NCI-H2081 (cell line): ENCODE measurements around the gene C3orf80.
A peak's percentile ranks its signal among the peaks of the same experiment; 100 is the strongest.
"Not testable (repeated sequence)": the region's sequence is repeated elsewhere in the genome, so short reads cannot be mapped to it uniquely, and the experiment has no call there.

Experiments used
- DNase-seq, 2 experiments: peaks; one replicate each; lab custom pipeline; 2025; lab: John Stamatoyannopoulos, UW

The C3orf80 gene

DNA sequence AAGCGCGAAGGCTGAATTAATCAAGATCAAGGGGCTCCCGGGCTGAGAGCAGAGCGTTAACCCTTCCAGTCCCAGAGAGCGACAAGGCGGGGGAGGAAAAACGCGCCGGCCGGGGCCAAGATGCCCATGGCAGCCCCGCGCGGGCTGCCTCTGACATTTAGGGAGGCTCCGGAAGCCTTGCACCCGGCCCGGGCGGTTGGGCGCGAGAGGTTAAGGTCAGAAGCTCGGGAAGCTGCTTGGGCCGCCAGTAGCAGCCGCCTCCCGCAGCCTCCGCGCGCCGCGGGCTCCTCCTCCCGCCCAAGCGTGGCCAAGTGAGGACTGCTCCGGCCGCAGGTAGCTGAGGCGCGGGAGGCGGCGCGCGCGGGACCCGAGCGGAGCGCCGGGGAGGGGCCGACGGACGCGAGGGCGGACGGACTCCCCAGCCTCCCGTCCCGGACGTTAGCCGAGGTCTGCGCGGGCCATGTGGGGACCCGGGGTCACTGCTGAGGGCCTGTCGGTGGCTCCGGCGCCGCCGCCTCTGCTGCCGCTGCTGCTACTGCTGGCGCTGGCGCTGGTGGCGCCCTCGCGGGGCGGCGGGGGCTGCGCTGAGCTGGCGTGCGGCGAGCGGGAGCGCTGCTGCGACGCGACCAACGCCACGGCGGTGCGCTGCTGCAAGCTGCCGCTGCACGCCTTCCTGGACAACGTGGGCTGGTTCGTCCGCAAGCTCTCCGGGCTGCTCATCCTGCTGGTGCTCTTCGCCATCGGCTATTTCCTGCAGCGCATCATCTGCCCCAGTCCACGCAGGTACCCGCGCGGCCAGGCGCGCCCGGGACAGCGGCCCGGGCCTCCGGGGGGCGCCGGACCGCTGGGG lies at the start of gene C3orf80:
Gene C3orf80 (plus strand): TSS at position 247 of the 850 bp plus-strand sequence. CDS start 214 bp downstream, at position 461.
- peak; percentile 68 to 81 for DNase-seq

DNA sequence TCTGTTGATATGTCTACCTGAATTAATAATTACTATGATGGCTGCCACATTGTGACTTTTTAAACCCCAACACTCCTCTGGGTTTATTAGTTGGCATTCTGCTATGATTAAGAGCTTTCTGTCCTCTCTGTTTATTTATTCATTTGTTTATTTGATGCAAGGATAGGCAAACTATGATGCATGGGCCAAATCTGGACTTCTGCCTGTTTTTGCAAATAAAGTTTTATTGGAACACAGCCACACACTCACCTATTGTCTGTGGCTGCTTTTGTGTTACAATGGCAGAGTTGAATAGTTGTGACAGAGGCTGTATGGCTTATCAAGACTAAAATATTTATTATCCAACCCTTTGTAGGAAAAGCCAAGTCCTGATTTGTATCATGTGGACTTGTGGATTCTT lies 48.3 kb upstream of the C3orf80 start:
- DNase-seq = no peak

DNA sequence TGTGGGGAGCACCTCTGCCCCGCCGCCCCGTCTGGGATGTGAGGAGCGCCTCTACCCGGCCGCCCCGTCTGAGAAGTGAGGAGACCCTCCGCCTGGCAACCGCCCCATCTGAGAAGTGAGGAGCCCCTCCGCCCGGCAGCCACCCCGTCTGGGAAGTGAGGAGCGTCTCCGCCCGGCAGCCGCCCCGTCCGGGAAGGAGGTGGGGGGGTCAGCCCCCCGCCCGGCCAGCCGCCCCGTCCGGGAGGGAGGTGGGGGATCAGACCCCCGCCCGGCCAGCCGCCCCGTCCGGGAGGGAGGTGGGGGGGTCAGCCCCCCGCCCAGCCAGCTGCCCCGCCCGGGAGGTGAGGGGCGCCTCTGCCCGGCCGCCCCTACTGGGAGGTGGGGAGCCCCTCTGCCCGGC lies 46.6 kb upstream of the C3orf80 start:
- DNase-seq = not testable (repeated sequence)

DNA sequence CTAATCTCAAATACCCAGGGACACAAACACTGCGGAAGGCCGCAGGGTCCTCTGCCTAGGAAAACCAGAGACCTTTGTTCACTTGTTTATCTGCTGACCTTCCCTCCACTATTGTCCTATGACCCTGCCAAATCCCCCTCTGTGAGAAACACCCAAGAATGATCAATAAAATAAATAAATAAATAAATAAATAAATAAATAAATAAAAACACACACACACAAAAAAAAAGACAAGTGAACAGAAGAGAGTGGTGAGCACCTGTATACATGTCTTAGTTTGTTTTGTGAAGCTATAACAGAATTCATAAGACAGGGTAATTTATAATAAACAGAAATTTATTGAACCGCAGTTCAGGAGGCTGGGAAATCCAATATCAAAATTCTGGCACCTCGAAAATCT lies 45.8 kb upstream of the C3orf80 start:
- DNase-seq = not testable (repeated sequence)

DNA sequence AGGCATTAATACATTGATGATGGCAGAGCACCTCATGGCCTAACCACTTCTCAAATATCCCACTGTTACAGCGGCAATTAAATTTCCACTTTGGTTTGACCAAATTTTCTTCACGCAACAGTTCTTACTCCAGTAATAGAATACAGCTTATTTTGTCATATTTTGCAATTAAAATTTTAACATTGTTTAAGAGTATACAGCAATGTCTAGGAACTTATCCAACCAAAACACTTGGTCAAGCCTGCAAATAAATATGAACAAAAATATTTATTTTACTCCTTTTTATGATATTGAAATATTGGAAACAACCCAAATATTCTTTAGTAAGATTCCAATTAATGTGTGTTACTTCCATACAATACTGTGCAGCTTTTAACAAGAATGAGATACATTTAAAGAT lies 45.3 kb upstream of the C3orf80 start:
- no peak for DNase-seq

DNA sequence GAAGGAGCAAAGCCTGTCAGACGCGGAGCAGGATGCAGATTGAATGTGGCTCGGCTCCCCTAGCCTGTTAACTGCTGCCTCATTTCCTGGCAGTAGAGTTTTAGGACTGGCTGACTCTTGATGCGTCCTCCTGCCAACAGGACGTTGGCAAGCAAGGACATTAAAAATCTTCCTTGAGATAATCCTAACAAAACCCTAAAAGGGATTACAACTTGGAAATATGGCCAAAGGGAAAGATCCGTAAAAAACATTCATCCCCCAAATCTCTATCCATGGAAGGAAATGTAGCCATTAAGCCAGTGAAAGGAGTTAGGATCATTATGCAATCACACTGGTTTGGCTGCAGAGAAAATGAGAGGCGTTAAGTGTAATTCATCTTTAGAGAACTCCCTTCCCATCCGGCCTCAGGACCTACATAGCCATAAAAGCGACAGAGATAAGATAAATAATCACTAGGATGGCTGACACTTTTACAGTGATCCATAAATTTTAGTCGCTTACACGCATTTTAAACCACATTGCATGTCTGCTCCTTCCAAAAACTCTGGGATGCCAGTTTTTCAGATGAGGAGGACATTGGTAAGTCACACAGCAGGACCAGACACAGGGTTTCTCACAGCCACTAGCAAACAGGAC lies 44.5 kb upstream of the C3orf80 start:
- peak; percentile 53 to 81 for DNase-seq

DNA sequence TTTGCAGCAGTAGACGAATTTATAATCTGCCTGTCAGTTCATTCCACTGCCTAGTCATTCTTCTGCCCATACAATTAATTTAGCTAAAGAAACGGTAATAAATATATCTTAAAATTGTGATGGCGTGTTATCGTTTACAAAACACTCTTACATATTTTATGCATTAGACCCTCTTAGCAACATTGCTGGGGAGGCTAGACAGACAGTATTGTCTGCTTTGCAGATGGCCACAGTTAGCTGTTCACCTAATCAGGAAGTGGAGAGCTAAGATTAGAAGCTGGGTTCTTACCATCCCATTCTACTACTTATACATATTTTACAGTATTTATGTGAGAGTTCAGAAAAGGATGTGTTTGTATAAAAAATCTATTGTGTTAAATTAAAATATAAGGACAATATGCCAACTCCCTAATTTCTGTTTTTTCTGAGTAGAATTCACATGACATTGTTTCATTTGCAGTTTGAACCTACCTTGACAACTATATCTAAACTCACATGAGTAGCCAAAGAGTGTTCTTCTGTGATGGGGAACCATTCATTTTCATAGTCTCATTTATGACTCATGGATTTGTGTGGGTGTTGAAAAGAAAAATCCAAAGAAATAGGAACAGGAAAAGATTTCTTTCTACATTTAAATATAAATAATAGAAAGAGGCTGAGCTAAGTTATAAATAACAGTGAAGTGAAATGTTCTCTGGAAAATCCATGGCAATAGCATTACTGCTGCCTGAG lies 41.7 kb upstream of the C3orf80 start:
- DNase-seq = no peak

DNA sequence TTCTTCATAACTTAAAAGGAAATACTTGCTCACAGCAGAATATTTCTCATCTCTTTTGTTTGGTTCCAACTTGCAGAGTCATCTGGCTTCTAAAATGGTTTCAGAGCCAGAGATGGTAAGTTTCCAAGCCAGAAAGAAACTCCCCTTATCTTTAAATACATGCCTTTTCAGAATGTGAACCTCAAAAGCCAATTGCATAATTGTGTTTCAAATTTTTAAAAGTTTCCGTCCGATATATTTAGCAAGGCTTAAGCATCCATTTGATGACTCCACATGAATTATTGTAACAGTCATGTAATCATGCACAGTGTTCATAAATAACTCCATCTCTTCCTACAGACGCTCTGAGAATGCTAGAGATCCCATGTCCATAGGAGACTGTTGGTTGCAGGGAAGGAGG lies 40.6 kb upstream of the C3orf80 start:
- DNase-seq = no peak

DNA sequence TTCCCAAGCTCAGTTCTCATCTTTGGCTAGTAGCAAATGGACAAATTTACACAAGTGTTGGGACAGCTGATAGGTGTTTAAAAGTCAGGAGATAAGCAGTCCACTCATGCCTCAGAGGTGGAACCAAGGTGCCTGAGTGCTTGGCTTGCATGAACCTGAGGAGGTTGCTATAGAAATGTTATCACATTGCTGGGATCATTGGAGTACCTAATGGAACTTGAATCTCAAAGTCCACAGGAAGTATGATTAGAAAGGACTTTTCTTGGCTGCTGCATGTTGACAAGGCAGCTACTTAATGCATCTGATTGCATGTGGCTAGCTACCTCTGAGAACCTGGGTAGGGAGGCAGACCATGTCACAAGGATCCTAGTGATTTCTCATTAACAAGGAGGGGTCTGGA lies 39.5 kb upstream of the C3orf80 start:
- no peak for DNase-seq

DNA sequence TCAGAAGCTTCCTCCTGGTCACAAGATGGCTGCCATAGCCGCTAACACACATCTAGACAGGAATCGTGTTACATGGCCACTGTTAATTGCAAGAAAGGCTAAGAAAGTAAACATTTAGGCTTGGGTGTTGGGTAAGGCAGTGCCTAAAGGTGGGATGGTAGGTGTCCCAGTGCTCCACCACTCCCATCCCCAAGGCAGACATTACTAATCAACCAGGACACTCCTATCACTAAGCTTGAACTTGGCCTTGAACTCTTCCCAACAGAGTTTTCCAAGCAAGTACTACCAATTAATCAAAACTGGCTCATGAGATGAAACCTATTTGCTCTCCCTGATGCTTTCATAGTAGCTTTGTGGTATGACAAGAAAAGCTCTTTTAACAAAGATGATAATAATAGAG lies 37.9 kb upstream of the C3orf80 start:
- no peak for DNase-seq

DNA sequence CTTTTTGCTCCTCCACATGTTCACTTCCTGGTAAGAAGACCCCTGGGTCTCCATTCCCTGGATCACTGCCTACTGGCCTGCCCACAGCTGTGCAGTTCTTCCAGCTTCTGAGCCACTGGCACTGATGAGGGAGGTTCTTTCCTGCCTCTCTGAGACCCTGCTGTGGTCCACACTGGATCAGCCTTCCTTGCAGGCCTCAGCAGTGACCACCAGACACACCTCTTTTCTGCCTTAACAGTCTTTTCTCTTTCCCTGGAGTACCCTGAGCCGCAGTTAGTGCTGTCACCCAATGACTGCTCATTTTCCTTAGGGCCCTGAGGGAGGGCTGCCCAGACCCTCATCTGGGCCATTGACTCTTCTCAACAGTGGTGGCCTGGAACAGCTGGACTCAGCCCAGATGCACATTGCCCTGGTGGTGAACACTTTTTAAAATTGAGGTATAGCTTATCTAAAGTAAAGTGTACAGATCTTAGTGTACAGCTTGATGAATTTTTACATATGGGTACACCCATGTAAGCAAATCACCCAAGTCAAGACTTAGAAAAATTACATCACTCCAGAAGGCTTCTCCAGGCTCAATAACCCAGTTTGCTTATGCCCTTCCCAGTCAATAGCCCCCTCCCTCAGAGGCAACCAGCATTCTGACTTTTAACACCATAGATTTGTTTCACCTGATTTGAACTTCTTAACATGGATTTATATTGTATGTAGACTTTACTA lies 32.8 kb upstream of the C3orf80 start:
- no peak for DNase-seq

DNA sequence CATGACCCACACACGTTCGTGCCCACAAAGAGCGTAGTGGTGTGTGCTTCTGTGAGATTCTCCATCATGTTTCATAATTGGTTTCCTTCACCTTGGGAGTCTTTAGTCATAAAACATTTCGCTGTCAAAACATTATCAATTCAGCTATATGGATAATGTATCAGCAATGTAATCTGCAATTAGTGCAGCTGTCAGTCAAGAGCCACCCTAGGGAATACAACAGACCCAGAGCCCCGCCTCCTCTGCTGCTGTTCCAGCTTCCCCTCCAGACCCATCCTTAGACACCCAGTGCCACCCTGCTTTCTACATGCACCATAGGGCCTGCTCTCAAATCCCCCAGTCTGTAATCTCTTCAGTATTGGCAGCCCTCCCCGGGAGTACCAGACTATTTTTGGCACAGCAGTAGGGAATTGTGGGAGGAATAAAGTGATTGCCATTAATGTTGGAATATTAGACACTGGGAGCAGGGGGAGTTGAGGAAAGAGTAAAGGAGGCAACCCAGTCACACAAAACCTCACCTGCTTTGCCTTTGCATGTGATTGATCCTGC lies 31.5 kb upstream of the C3orf80 start:
- DNase-seq = no peak

DNA sequence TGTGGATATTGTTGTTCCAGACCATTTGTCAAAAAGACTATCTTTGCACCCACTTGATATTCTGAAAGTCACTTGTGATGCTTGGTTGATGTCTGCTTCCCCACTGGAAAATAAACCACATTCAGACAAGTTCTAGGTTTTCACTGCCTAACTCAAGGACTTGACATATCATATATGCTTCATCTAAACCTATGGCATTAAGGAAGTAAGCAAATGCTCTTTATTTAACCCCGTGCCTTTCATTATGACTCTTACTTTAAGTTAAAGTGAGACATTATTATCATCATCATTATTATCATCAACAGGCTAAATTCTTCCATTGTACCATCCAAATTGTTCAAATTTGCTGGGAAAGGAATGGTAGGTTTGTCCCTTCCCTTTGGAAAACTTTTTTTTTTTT lies 30.8 kb upstream of the C3orf80 start:
- no peak for DNase-seq

DNA sequence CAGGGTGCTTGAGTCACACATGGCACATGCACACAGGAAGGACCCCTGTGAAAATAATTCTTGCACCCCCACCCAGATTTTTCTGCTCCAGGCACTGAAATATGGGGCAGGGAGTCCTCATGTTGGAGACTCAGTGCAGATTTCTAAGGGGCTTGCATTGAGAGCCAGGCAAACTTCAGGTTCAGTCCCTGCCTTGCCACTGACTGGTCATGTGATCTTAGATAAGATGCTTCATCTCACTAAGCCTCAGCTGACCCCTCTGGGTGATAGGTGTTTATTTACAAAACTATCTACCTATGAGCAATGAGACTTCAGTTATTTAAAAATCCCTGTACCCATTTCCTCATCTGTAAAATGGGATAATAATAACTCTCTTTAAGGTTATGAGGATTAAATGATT lies 30.1 kb upstream of the C3orf80 start:
- DNase-seq = no peak

DNA sequence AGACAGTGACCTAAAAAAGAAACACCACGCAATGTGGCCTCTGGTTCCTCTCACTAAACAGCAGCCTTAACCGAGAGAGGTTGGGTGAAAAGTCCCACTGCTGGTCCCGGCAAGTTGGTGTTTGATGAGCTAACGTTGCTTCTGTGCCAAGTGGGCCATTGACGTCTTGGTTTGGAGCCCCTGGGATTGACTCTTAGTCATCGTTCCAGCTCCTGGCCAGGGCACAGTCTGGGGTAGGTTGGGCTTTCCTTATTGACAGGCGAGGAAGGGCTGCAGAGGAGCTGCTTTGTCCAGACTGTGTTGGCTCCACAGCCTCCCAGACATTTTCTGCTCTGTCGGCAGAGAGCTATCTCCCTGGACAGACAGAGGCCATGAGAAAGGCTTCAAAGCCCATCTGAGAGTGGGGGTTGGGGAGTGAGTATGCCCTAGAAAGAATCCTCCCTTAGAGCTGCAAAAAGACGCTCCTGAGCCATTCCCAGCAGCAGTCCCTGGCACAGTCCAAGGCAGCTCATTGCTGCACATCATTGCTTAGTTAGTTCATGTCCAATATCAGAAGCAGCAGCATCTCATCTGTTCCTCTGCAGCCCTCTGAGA lies 28.6 kb upstream of the C3orf80 start:
- no peak for DNase-seq

DNA sequence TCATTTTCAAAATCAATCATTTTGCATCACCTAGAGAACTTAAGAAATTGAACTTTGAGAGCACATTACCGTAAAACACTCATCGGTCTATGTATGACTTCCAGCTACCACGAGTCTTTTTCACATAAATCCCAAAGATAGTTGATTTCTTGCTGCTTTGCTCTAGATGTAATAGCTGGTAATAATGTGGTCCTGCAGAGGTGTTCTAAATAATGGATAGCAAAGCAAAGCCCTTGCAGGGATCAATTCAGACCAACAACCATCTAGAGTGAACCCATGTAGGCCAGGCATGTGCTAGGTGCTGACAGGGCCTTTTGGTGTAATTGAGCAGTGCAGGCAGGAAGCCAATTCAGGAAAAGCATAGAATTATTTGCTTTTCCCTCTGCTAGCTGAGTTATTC lies 26.1 kb upstream of the C3orf80 start:
- DNase-seq = peak; percentile 21 to 49

DNA sequence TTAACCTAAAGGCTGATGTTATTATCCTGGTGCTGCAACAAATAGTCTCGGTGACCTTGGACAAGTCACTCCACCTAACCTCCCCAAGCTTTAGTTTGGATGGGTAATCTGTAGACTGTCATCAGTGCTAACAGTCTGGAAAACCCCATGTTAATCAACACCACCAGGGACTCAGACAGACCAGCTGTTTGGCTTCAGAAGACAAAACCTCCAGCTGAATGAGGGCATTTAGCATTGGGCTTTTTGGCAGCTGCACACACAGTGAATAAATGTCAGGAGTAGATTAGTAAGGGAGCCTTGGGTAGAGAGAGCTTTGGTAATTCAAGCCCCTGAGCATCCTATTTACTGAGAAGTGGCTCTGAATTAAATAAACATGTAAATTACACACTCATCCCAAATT lies 24.9 kb upstream of the C3orf80 start:
- peak; percentile 93 to 99 for DNase-seq

DNA sequence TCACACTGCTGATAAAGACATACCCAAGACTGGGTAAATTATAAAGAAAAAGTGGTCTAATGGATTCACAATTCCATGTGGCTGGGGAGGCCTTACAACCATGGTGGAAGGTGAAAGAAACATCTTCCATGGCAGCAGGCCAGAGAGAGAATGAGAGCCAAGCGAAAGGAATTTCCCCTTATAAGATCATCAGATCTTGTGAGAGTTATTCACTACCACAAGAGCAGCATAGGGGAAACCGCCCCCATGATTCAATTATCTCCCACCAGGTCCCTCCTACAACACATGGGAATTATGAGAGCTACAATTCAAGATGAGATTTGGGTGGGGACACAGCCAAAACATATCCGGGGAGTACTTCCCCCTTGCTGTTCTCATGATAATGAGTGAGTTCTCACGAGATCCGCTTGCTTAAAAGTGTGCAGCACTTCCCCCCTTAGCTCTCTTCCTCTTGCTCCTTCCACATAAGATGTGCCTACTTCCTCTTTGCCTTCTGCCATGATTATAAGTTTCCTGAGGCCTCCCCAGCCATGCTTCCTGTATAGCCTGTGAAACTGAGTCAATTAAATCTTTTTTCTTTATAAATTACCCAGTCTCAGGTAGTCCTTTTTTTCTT lies 20.7 kb upstream of the C3orf80 start:
- DNase-seq = not testable (repeated sequence)

DNA sequence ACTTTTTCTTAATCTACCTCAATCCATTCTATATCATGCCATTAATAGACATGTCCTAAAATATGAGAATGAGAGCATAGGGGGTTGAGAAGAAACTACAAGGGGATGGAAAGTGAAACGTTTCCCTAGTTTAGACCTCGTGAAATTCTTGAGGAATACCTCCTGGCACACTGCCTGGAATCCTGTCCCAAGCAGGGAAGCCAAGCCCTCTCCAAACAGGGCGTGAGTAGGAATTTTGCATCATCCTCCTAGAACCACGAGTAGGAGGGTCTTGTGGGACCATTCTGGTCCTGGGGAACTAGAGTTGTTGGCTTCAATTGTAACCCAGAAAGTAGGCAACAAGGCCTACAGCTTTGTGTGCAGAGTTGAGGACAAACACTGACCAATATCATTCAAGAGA lies 19.6 kb upstream of the C3orf80 start:
- DNase-seq = no peak

DNA sequence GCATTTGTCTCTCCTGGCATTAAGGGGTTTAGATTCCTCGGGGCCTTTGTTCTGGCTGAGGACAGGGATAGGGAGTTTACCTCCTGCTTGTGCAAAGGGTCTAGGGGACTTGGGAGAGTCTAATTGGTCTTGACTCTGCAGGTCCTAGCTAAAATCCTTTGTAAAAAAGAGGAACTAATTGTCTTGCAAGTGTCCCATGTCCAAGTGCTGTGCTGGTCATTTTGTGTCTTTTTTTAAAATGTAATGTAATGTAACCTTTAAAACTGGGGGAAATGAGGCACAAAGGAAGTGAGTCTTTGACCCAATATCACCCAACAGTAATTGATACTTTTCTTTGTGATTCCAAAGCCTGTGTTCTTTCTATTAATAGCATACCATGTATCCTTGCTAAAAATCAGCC lies 14.9 kb upstream of the C3orf80 start:
- no peak for DNase-seq

DNA sequence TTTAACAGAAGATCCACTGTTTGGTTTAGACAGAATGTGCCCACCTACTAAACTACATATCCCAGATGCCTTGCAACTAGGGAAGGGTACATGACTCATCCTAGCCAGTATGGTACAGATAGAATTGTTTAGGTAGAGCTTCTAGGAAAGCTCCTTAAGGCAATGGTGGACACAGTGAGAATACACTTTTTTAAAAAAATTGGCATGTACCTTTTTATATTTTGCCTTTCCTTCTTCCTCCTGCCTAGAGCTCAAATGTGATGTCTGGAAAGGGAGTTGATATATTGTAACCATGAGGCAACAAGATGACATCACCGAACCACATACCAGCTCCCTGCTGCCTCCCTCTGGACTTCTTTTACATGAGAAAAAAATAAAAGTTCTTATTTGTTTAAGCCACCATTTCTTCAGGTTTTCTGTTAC lies 14.4 kb upstream of the C3orf80 start:
- DNase-seq = peak in 1 of 2 experiments; percentile 34
